Activated T-cell treated with anti-CD3 and anti-CD28 coated beads, Interleukin-2, amount 50 U/mL, for 4 hours (primary cell): ENCODE data around the gene ATOSB. TPM values are rescaled to one million over a fixed set of nuclear protein-coding genes. Genes with fewer than 3 reads are reported as not detected.

Experiments used
- ATAC-seq, 2 donors: fragments of 200-7000 bp; cut with Tn5 transposase; one replicate each; pipeline ENCODE4 v1.10.0; 2021
- DNase-seq: peaks from one replicate; pipeline ENCODE4 v3.0.0-alpha.2; 2020
- H3K27me3 Mint-ChIP-seq: one replicate; pipeline ENCODE4 v1.8.0; 2021; ENCODE audit warnings: low read depth, mixed read lengths
- H3K36me3 Mint-ChIP-seq: one replicate; pipeline ENCODE4 v1.8.0; 2022; ENCODE audit warnings: mixed read lengths; ENCODE audit not compliant: insufficient read depth
- H3K4me1 Mint-ChIP-seq: one replicate; pipeline ENCODE4 v1.8.0; 2021; ENCODE audit warnings: low read depth, mixed read lengths
- H3K4me3 Mint-ChIP-seq: one replicate; pipeline ENCODE4 v1.8.0; 2021; ENCODE audit warnings: mild to moderate bottlenecking, moderate library complexity, mixed read lengths
- H3K9me3 Mint-ChIP-seq: one replicate; pipeline ENCODE4 v1.8.0; 2021; ENCODE audit warnings: mixed read lengths
- total RNA-seq, 3 donors: library from RNA; stranded (reverse); gene quantifications; one replicate each; pipeline ENCODE4 v1.2.1, GENCODE V29; 2021

The ATOSB gene
- total RNA-seq, 3 donors from 2014 or later = 1.8 to 2.8 (median 1.8) TPM

GRCh38 chr9:35057271-35057620, 58.4 kb downstream of the ATOSB start:
- no peak for ATAC-seq
- Mint-ChIP-seq H3K4me3 (no peak overlapping the region), H3K4me1 (no peaks in the 10 kb centered on the region), H3K36me3 (peaks cover 74% of the 10 kb centered on the region), H3K27me3 (no peaks in the 10 kb centered on the region), H3K9me3 (no peaks in the 10 kb centered on the region)
- no peak for DNase-seq

- H3K27me3 Mint-ChIP-seq = no peaks in the 10 kb centered on the region
- DNase-seq (no peak), ATAC-seq (peak in 1 of 2 donors; percentile 7)
- H3K9me3 Mint-ChIP-seq = no peaks in the 10 kb centered on the region
- H3K36me3 Mint-ChIP-seq = peaks cover 72% of the 10 kb centered on the region
- no peaks in the 10 kb centered on the region for H3K4me1 Mint-ChIP-seq
- no peak overlapping the region for H3K4me3 Mint-ChIP-seq
Observed at GRCh38 chr9:35056571-35057270, 58.9 kb downstream of the ATOSB start.

- H3K36me3 Mint-ChIP-seq = peaks cover 63% of the 10 kb centered on the region
- no peak for DNase-seq
- no peaks in the 10 kb centered on the region for H3K27me3 Mint-ChIP-seq
Observed at GRCh38 chr9:35054871-35055644, 60.6 kb downstream of the ATOSB start.

GRCh38 chr9:35054185-35054835, 61.4 kb downstream of the ATOSB start:
- Mint-ChIP-seq H3K27me3 (no peaks in the 10 kb centered on the region), H3K4me1 (peaks cover 3% of the 10 kb centered on the region), H3K36me3 (peaks cover 57% of the 10 kb centered on the region), H3K4me3 (no peak overlapping the region), H3K9me3 (no peaks in the 10 kb centered on the region)
- ATAC-seq (no peak), DNase-seq (no peak)

More at GRCh38 chr9:35054871-35055644, 60.6 kb downstream of the ATOSB start:
- Mint-ChIP-seq H3K4me1 (peaks cover 3% of the 10 kb centered on the region), H3K4me3 (no peak overlapping the region), H3K9me3 (no peaks in the 10 kb centered on the region)
- no peak for ATAC-seq

Other genes with a start within 250 kb of the ATOSB start
- under 1 TPM in 2 of 3 donors, not detected in 1; 0.08 to 0.55 TPM for gene PHF24, start 157.6 kb downstream of the ATOSB start, total RNA-seq
- 1 to 10 TPM; 2.4 to 2.9 (median 2.7) TPM for gene DNAJB5, start 126.1 kb downstream of the ATOSB start, total RNA-seq
- 100 to 1,000 TPM; 455 to 543 (median 484) TPM for gene VCP, start 43.2 kb downstream of the ATOSB start, total RNA-seq
- 10 to 100 TPM; 40.0 to 62.6 (median 54.4) TPM for gene FANCG, start 35.9 kb downstream of the ATOSB start, total RNA-seq
- gene PIGO, start 19.3 kb downstream of the ATOSB start, total RNA-seq = 10 to 100 TPM; 29.0 to 29.7 (median 29.1) TPM
- 100 to 1,000 TPM; 270 to 325 (median 289) TPM for gene STOML2, start 12.7 kb downstream of the ATOSB start, total RNA-seq
- 1 to 10 TPM; 1.6 to 2.8 (median 2.0) TPM for gene UNC13B, start 46.1 kb upstream of the ATOSB start, total RNA-seq